ENCODE results near the gene GATA3.

Gene GATA3

DNA sequence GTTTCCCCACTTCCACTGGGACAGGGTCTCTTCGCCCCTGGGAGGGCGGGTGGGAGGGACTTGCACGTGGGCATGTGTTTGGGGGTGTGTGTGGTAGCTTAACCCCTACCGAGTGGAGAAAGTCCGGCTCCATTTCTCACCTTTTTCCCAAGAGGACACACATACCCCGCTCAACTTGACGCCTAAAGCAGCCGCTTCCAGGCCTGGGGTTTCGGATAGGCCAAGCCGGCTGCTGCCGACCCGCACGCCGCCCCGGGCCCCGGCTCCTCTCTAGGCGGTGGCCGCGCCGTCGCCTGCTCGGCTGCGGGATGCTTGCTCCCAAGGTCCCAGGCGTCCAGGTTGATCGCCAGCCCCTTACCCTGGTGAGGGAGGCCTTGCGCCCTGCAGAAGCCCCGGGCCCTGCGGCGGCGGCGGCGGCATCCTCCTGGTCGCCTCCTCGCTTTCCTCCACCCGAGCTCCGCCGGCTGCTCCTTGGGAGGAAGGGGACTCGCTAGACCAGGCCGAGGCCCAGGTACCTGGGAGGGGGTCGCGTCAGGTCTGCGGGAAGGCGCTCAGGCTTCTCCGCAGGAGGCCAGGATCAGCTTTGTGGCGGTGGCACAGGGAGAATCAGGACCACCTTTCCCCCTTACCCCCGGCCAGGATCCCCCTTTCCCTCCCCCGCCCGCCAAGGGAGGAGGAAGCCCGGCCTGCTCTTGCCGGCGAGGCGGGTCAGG is 3.2 kb upstream of the GATA3 start:
- no peak for DNase-seq (ENCODE audit: low spot score)

DNA sequence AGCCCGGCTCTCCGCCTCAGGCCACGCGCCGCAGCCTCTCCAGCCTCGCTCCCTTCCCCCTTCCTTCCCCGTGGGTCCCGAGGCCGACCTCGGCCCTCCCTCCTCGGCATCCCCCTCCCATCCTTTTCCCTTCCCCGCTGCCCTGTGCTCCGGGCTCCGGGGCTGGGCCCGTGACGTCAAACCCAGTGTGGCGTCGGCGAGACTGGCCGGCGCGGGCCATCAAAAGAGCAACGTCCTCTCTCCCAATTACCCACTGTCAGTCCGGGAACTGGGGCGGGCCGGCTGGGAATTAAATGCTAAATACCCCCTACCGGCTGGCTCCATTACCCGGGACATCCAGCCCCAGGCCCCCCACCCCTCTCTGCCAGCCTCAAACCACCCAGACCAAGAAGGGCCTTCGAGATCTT is 2.6 kb upstream of the GATA3 start:
- DNase-seq (ENCODE audit: low spot score), result no peak

DNA sequence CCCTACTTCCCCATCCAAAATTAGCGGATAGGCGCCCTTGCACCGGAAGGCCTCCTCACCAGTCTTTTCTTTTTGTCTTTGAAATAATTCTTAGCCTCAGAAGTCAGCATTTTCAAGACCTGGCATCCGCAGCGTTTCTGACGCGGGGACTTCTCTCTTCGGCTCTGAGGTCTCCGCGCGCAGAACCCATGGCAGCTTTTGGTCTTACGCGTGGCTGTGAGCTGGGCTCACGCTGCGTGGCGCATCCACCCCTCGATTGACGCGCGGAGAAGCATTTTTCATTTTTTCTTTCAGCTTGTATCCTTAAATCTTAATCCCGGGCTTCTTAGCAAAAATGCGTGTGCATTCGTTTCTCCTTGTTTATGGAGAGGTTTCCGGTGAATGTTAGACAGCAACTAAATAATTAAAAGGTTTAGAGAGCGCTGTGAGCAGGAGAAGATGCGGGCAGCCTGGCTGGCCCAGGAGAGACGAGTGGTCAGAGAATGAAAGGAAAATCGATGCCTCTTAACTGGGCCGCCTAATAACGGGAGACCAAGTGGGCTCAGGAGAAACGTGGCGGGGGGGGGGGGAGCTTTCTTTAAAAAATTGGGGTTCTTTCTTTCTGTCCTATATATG is 2.0 kb upstream of the GATA3 start:
- no peak for DNase-seq (ENCODE audit: low spot score)

DNA sequence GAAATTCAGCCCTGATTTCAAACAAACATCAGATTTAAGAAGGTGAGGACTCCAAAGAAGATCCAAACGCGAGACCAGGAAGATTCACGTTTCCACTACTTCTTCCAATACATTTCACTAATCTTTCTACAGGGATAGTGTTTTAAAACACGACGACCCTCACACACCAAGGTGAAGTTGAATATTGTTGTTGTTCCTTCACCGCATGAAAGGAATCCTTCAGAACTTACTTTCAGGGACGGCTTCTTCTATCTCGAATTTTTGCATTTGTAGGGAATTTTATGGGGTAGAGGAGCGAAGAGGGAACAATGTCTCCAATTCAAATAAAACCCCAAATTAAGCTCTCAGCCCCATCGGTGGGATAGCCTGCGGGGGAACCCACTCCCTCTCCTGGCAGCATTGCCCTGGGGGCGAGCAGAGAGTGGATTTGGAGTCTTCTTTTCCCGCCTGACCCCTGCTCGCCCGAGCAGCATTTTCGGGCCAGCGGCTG is 1.5 kb upstream of the GATA3 start:
- DNase-seq (ENCODE audit: low spot score), result no peak

DNA sequence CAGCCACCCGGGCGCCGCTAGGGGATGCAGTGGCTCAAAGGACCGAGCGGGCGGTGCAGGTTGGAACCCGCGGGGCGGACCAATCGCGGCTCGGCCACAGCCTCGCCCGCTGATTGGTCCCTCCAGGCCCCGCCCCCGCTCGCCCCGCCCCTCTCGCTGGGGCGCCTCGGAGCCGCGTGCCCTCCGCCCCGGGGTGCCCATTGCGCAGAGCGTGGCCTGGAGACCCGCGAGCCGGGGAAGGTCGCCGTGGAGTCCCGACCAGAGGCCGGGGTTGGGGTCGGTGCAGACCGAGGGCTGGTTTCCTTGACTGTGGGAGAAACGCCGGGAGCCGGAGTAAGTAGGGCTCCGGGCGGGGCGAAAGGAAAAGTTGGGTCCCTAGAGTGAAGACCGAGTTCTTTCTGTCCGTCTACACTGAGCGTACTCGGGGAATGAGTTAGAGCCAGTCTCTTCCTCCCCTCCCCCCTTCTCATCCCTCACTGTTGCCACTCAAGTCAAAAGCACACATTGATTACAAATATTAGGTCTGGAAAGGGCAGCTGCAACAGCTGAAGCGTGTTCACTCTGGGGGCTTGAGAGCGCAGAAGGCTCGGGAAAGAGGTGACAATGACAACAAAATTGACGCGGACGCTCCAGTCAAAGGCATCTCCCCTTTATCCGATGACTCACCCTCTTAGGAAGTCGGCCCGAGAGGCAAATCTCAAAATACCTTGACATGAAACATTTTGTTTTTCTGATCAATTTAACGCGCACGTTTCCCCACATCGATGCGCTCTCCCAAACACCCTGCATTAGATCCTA is 843 bp upstream of the GATA3 start:
- DNase-seq (ENCODE audit: low spot score), result peak; percentile 51

DNA sequence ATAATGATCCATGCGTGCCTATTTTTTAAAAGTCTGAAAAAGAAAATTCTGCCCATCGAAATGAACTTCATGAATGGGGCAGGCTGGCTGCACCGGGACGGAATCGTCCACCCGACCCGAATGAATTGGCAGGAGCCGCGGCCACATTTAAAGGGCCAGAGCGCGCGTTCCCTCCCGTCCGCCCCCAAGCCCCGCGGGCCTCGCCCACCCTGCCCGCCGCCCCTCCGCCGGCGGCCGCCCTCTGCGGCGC is 319 bp upstream of the GATA3 start:
- no peak for DNase-seq (ENCODE audit: low spot score)

DNA sequence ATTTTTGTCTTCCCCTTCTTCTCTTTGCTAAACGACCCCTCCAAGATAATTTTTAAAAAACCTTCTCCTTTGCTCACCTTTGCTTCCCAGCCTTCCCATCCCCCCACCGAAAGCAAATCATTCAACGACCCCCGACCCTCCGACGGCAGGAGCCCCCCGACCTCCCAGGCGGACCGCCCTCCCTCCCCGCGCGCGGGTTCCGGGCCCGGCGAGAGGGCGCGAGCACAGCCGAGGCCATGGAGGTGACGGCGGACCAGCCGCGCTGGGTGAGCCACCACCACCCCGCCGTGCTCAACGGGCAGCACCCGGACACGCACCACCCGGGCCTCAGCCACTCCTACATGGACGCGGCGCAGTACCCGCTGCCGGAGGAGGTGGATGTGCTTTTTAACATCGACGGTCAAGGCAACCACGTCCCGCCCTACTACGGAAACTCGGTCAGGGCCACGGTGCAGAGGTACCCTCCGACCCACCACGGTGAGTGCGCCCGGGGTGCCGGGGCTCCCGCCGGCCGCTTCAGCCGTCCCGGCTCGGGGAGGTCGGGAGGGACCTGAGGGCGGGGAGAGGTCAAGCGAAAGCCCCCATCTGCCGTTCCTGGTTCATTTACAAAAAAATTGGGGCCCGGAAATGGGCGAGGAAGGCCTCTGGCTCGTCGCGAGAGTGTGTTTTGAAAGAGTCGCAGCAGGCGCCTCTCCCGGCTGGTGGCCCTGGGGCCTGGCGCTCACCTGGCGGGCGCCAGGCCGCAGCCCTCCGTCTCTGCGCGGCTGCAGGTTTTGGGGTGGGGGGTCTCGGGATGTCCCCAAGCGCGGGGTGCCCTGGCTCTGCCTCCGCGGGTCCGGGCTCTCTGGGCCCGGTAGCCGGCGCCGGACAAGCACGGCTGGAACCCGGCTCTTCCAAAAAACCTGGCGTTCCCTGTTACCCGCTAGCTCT is 1.2 kb downstream of the GATA3 start:
- no peak for DNase-seq (ENCODE audit: low spot score)

DNA sequence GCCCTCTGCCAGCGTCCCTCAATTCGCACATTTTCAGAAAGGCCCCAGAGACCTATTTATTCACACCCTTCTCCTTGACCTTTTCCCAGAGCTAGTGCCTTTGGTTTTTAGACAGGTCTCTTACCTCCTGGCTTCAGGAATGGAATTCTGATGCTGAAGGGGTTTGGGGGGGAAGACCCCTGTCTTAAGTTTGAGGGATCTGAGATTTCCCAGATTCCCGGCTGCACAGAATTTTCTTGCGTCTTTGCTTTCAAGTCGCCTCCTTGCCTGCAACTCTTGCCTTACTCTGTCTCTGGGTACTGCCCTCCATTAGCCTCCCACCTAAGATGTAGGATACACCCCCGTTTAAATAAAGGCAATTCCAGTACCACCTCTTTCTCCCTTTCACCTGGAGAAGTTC is 1.9 kb downstream of the GATA3 start:
- no peak for DNase-seq (ENCODE audit: low spot score)

DNA sequence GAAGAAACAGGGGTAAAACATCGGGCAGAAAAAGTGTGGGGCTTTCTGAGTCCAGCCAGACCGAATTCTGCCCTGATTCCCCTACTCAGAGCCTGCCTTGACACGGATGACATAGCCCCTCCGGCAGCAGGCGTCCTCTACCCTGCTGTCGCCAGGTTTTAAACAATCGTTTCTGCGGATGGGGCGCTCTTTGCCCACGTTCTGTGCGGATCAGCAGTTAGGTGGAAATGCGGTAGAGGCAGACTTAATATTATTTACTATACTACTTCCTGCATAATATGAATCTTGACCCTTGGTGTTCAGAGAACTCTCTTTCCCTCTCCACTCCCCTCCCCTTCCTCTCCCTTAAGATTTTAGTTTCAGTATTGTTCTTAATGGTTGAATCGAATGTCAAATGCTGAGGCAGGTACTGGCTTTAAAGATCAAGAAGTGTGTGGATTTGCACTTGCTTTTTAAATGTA is 2.4 kb downstream of the GATA3 start:
- no peak for DNase-seq (ENCODE audit: low spot score)

DNA sequence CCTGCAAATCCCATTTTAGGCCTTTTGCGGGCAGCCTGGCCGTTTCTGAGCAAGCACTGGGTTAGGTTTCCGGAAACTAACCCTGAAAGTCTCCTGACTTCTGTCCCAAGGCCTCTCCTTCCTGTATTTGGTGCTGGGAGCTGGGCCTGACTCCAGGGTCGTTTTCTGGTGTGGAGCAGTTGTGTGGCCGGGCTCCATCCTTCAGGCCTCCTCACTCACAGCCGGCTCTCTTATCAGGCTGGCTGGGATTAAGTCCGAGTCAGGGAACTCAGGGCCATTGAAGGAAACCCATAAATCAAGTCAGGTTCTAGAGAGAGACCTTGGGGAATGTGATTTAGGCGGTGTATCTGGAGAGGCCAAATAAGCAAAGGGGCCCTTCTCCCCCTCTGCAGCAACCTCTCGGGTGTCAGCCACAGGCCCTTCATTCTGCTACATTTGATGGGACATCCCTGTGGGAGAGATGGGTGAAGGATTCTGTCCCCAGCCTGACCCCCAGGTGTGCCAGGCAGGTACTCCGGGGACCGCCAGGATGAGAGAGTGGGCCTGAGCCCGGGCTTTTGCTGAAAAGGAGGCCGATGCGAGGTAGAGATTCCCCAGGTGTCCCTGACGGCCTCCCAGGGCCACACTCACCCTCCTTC is 3.3 kb downstream of the GATA3 start:
- no peak for DNase-seq (ENCODE audit: low spot score)

DNA sequence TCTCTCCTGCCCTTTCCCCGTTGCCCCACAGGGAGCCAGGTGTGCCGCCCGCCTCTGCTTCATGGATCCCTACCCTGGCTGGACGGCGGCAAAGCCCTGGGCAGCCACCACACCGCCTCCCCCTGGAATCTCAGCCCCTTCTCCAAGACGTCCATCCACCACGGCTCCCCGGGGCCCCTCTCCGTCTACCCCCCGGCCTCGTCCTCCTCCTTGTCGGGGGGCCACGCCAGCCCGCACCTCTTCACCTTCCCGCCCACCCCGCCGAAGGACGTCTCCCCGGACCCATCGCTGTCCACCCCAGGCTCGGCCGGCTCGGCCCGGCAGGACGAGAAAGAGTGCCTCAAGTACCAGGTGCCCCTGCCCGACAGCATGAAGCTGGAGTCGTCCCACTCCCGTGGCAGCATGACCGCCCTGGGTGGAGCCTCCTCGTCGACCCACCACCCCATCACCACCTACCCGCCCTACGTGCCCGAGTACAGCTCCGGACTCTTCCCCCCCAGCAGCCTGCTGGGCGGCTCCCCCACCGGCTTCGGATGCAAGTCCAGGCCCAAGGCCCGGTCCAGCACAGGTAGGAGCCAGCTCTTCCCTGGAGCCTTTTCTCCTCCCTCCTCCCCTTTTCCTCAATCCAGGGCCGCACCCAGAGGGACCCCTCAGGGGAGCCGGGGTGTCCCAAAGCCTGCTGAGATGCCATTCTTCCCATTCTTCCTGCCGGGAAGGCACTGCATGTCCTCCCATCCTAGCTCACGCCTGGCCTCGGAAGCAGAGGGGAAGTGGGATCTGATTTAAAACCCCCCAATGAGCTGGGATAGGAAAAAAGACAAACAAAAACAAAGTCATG is 4.0 kb downstream of the GATA3 start:
- DNase-seq (ENCODE audit: low spot score), result no peak

DNA sequence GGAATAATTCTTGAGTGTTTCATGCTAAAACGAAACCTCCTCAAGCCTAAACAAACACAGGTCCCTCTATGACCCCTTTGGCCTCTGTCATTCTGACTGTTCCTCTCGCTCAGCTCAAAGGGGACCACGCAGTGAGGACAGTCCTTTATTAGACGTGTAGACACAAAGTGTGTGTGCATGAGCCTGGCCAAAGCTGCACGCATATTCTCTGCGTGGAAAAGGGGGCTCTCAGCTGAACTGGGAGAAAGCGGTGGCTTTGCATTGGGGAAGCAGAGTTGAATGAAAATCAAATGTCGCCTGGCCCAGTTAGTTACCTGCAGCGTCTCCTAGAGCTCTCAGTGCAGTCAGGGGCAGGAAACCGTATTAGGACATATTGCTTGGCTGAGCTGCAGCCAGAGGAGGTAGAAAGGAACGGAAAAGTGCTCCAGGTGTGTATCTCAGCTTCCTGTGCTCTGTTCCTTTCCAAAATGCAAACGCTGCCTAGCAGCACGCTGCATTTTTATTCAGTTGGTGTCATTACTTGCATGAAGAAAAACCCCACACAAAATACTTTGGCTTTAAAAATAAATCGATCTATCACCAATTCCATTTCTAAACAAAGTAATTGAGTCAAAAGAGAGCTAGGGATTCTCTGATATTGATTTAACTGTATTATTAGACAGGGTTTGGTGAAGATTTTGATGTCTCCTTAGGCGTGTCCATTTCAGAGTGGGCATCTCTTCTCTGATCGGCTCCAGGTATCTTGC is 4.9 kb downstream of the GATA3 start:
- no peak for DNase-seq (ENCODE audit: low spot score)

DNA sequence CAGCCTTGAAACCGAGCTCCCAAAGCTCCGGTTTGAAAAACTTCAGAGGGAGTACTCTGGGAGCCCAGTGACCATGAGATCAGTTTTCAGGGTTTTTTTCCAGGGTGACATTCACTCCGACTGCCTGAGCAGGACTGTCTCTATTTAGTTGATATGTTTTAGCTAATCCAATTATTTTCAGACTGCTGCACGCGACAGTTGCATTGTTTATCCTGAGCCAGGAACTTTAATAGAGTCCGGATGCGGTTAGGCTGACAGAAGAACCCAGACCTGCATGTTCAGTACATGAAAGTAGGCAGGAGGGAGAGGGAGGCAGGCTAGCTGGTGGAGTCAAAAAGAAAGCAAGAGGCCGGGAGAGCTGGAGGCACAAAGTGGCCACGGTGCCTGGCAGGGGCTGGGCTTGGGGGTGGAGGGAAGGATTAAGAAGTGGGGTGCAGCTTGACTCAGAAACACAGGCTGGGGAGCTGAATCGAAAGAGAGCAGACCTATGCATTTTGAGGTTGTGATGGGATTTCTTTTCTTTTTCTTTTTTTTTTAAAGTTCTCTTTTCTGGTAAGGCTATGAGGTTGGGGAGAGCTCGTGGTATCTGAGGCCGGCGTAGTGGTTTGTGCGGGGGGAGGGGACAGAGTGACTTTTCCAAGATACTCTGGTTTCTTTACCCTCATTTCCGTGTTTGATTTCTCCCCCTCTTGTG is 5.7 kb downstream of the GATA3 start:
- DNase-seq (ENCODE audit: low spot score), result no peak

DNA sequence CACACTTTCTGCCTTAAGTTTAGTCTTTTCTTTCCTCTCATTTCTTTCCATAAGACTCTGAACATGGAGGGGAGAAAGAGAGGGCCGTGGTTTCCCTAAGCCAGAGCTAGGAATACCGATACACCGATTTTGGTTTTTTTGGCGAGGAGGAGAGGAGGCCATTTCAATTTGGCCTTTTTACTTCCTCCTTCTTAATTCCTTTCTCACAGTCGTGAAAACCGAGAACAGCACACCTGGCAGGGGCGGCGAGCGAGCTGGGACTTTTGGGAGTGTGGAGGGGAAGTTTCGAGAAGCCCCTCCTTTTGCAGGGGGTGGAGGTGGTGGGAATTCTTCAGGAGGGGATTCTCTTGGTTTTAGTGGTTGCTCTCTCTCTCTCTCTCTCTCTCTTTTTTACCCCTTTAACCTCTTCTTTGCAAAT is 6.2 kb downstream of the GATA3 start:
- no peak for DNase-seq (ENCODE audit: low spot score)

DNA sequence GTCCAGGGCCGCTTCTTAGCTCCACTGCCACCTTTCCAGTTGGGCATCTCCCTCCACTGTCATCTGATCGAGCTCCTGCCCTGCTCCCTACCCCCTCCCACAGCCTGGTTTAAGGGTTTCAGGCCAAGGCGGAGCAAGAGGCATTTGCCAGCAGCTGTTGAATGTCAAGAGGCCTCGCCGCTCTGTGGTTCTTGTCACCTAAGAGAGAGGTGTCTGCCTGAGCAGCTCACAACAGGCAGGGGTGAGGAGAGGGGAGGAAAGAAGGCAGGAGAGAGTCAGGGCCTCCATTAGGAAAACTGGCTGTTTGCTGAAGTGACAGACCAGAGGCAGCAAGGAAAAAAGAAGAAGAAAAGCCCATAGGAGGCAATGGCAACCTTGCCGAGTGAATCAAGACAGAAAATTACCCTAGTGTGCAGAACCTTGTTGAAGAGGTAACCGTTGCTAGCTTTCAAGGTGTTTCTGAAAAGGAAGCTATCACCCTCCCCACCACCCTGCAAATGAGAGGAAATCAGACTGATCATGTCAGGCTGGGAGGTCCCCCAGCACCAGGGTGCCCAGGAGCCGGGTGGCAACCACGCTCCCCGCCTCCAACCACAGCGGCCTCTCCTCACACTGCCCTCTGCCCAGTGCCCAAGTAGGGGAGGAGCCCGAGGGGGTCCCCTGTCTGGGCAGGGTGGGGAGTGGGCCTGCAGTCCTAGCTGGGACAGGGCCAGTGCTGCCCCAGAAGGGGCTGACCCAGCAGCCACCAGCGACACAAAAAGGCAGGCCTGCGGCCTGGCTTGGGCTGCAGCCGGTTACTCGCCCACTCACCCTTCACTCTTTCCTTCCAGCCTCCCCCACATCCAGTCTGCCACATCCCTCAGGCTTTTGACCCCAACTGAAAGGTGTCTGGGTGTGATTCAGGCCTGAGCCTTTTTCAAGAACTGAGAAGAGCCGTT is 7.1 kb downstream of the GATA3 start:
- DNase-seq (ENCODE audit: low spot score), result no peak

DNA sequence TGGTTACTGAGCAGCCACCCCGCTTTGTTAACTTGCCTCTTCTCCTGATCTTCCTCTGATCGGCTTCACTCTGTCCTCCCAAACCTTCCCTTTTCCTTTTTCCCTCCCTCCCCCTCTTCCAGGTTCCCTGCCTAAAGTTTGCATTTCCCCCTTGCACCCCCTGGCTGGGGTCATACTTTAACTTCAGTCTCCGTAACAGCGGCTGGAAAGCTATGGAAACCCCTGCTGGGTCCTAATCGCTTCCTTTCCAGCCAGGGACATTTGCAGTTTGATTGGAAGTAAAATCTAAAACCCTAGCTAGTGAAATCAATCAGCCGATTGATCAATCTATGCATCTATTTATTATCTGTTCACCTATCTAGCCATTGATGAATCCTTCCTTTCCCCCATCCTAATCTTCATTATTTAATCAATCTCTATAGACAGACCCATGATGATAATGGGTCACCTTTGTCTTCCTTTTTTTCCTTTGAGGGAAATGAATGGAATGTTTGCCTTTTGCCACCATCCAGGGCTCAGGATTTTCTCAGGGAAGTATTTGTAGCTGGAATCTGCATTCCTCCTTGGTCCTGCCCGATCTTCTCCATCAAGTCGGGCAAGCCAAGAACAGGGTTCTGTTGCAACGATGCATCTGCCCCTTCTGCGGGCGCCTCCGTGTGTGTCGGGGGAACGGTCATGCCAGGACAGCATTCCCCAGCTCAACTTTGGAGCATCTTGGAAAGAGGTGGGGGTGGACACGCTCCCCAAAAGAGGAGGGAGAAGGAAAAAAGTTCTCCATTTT is 8.8 kb downstream of the GATA3 start:
- no peak for DNase-seq (ENCODE audit: low spot score)

DNA sequence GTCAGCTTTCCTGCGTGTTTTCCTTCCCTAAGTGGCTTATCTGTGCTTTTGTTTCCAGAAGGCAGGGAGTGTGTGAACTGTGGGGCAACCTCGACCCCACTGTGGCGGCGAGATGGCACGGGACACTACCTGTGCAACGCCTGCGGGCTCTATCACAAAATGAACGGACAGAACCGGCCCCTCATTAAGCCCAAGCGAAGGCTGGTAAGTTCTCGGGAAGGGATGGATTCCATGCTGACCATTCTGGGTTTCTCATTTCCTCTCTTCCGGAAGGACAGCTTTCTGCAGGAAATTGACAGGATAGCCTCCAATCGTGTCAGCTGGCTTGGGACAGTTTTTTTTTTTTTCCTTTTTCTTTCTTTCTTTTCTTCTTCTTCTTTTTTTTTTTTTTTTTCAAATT is 9.4 kb downstream of the GATA3 start:
- no peak for DNase-seq (ENCODE audit: low spot score)

All from Ammon's horn (tissue), 1 donor.